HepG2 (cell line): ENCODE measurements around the gene VAV2. TPM values are rescaled to one million over a fixed set of nuclear protein-coding genes. Genes with fewer than 3 reads are reported as not detected.

Experiments used
- ARNT2 ChIP-seq: sonication (generic); formaldehyde crosslinking; IDR thresholded peaks from 2 replicates; pipeline ENCODE4 v1.8.0; 2022; ENCODE audit warnings: mild to moderate bottlenecking, low read depth, missing genetic modification reagents, moderate library complexity
- KDM5B ChIP-seq: sonication (generic); formaldehyde crosslinking; IDR thresholded peaks from 2 replicates; pipeline ENCODE4 v1.4.0; 2020; ENCODE audit warnings: missing genetic modification reagents, mild to moderate bottlenecking, borderline replicate concordance
- TOE1 ChIP-seq: sonication (generic); formaldehyde crosslinking; IDR thresholded peaks from 2 replicates; pipeline ENCODE4 v1.4.0; 2020; ENCODE audit warnings: mild to moderate bottlenecking, missing genetic modification reagents
- YY1 ChIP-seq: IDR thresholded peaks from 2 replicates; pipeline ENCODE4 v1.6.1; 2011; ENCODE audit warnings: low read length, low read depth, moderate library complexity, mild to moderate bottlenecking; ENCODE audit not compliant: insufficient read depth, insufficient replicate concordance
- ZBTB42 ChIP-seq: sonication (generic); formaldehyde crosslinking; IDR thresholded peaks from 2 replicates; pipeline ENCODE4 v1.5.0; 2020; ENCODE audit warnings: mild to moderate bottlenecking, missing genetic modification reagents
- ZIK1 ChIP-seq: sonication (generic); formaldehyde crosslinking; IDR thresholded peaks from 2 replicates; pipeline ENCODE4 v1.5.0; 2020; ENCODE audit warnings: mild to moderate bottlenecking, low read depth, missing genetic modification reagents, borderline replicate concordance
- ZNF263 ChIP-seq: sonication (generic); formaldehyde crosslinking; IDR thresholded peaks from 2 replicates; pipeline ENCODE4 v1.4.0; 2020; ENCODE audit warnings: missing genetic modification reagents
- ZNF33A ChIP-seq: sonication (generic); formaldehyde crosslinking; IDR thresholded peaks from 2 replicates; pipeline ENCODE4 v1.5.1; 2020; ENCODE audit warnings: missing genetic modification reagents, mild to moderate bottlenecking, moderate library complexity, borderline replicate concordance
- ZNF33B ChIP-seq: sonication (generic); formaldehyde crosslinking; IDR thresholded peaks from 2 replicates; pipeline ENCODE4 v1.5.1; 2020; ENCODE audit warnings: mild to moderate bottlenecking, missing genetic modification reagents
- ZNF350 ChIP-seq: sonication (generic); formaldehyde crosslinking; IDR thresholded peaks from 2 replicates; pipeline ENCODE4 v1.4.0; 2020; ENCODE audit warnings: mild to moderate bottlenecking, low read depth, missing genetic modification reagents, borderline replicate concordance
- ZNF547 ChIP-seq: sonication (generic); formaldehyde crosslinking; IDR thresholded peaks from 2 replicates; pipeline ENCODE4 v1.5.1; 2020; ENCODE audit warnings: mild to moderate bottlenecking, missing genetic modification reagents
- ZNF749 ChIP-seq: sonication (generic); formaldehyde crosslinking; IDR thresholded peaks from 2 replicates; pipeline ENCODE4 v1.8.0; 2022; ENCODE audit warnings: mild to moderate bottlenecking, missing genetic modification reagents, moderate library complexity, borderline replicate concordance
- ZNF841 ChIP-seq: sonication (generic); formaldehyde crosslinking; IDR thresholded peaks from 2 replicates; pipeline ENCODE4 v1.8.1; 2023; ENCODE audit warnings: missing genetic modification reagents, borderline replicate concordance
- polyA plus RNA-seq, 8 experiments: library from polyadenylated mRNA; depleted of rRNA in 3 of 8; stranded (reverse) in 7 of 8; unstranded in 1 of 8; fragments of >200 nt; fragmentation: Illumina TruSeq in 4 of 8; extraction: Trizol in 4 of 8; gene quantifications; 2 replicates each; pipeline versions ENCODE4 v1.2.1 to v1.2.3, GENCODE V29; 2011 to 2016; ENCODE audit warnings: low read depth in 4 of 8, missing spikeins in 1 of 8, mixed read lengths in 1 of 8; ENCODE audit not compliant: insufficient read depth in 1 of 8
- total RNA-seq, 5 experiments: library from RNA; depleted of rRNA; stranded (reverse); fragments of >200 nt; fragmentation: Illumina TruSeq; extraction: Trizol; gene quantifications; 2 replicates each; pipeline ENCODE4 v1.2.3, GENCODE V29; 2016; ENCODE audit warnings: low read depth in 1 of 5
- TF ChIP-seq, protein P1 (sequence below), 2 experiments: sonication (generic) in 1 of 2; formaldehyde crosslinking in 1 of 2; IDR thresholded peaks; 2 replicates each; pipeline versions ENCODE4 v1.6.1 to v1.9.0; 2014 to 2022; ENCODE audit warnings: antibody characterized with exemption in 1 of 2, borderline replicate concordance in 1 of 2, inconsistent platforms in 1 of 2, low read depth in 1 of 2, missing genetic modification reagents in 1 of 2
- TF ChIP-seq, protein P2 (sequence below): IDR thresholded peaks from 2 replicates; pipeline ENCODE4 v1.6.1; 2012; ENCODE audit warnings: inconsistent platforms
- TF ChIP-seq, protein P3 (sequence below): sonication (generic); formaldehyde crosslinking; IDR thresholded peaks from 2 replicates; pipeline ENCODE4 v1.5.1; 2020; ENCODE audit warnings: mild to moderate bottlenecking, missing genetic modification reagents, borderline replicate concordance
- TF ChIP-seq, protein P4 (sequence below): sonication (generic); formaldehyde crosslinking; IDR thresholded peaks from 2 replicates; pipeline ENCODE4 v1.4.0; 2020; ENCODE audit warnings: missing genetic modification reagents
- TF ChIP-seq, protein P5 (sequence below): sonication (generic); formaldehyde crosslinking; IDR thresholded peaks from 2 replicates; pipeline ENCODE4 v1.8.0; 2022; ENCODE audit warnings: mild to moderate bottlenecking, missing genetic modification reagents

VAV2 gene
- total and polyA plus RNA-seq, 2 of the 13 experiments (the other 11 are each of a cell fraction or from before 2014, with no cell fraction given): 22.5 to 22.9 TPM

DNA sequence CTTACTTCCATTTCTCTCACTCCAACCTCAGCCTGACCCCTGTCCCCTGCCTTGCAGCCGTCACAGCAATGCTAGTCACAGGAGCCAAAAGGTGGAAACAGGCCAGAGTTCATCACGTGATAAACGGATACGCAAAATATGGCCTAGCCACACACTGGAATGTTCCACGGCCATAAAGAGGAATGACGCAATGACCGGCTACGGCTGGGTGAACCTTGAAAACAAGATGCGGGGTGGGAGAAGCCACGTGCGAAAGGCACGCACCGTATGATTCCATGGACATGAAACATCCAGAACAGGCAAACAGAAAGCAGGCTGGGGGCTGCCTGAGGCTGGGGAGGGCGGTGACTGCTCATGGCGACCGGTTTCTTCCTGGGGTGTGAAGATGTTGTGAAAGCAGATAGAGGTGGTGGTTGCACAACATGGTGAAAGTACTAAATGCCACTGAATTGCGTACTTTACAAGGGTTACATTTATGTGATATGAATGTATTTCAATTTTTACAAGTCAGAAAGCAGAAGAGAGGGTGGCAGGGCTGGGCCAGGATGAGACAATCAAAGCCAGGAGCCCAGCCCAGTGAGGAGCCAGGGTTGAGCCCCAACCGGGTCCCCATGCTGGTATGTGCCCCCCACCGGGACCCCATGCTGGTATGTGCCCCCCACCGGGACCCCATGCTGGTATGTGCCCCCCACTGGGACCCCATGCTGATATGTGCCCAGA lies 136.2 kb downstream of the VAV2 start (continued):
- TF ChIP-seq, protein P1, sequence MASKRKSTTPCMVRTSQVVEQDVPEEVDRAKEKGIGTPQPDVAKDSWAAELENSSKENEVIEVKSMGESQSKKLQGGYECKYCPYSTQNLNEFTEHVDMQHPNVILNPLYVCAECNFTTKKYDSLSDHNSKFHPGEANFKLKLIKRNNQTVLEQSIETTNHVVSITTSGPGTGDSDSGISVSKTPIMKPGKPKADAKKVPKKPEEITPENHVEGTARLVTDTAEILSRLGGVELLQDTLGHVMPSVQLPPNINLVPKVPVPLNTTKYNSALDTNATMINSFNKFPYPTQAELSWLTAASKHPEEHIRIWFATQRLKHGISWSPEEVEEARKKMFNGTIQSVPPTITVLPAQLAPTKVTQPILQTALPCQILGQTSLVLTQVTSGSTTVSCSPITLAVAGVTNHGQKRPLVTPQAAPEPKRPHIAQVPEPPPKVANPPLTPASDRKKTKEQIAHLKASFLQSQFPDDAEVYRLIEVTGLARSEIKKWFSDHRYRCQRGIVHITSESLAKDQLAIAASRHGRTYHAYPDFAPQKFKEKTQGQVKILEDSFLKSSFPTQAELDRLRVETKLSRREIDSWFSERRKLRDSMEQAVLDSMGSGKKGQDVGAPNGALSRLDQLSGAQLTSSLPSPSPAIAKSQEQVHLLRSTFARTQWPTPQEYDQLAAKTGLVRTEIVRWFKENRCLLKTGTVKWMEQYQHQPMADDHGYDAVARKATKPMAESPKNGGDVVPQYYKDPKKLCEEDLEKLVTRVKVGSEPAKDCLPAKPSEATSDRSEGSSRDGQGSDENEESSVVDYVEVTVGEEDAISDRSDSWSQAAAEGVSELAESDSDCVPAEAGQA (IDR thresholded peaks at IDR 0.05; ENCODE audit: low read depth): no peak
- TF ChIP-seq, protein P1 (CRISPR knock-in tag; IDR thresholded peaks at IDR 0.05; ENCODE audit: borderline replicate concordance): no peak
- no peak for TF ChIP-seq ZNF547 (CRISPR knock-in tag)
- TF ChIP-seq, protein P2, sequence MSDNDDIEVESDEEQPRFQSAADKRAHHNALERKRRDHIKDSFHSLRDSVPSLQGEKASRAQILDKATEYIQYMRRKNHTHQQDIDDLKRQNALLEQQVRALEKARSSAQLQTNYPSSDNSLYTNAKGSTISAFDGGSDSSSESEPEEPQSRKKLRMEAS: peak; percentile 76
- no peak for TF ChIP-seq ZNF749 (CRISPR knock-in tag)
- TF ChIP-seq, protein P3, sequence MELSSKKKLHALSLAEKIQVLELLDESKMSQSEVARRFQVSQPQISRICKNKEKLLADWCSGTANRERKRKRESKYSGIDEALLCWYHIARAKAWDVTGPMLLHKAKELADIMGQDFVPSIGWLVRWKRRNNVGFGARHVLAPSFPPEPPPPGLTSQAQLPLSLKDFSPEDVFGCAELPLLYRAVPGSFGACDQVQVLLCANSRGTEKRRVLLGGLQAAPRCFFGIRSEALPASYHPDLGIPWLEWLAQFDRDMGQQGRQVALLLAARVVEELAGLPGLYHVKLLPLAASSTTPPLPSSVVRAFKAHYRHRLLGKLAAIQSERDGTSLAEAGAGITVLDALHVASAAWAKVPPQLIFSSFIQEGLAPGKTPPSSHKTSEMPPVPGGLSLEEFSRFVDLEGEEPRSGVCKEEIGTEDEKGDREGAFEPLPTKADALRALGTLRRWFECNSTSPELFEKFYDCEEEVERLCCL (CRISPR knock-in tag): no peak
- no peak for TF ChIP-seq ZIK1 (CRISPR knock-in tag)
- TF ChIP-seq ZNF350 (CRISPR knock-in tag): no peak
- TF ChIP-seq ARNT2 (CRISPR knock-in tag): no peak
- TF ChIP-seq, protein P4, sequence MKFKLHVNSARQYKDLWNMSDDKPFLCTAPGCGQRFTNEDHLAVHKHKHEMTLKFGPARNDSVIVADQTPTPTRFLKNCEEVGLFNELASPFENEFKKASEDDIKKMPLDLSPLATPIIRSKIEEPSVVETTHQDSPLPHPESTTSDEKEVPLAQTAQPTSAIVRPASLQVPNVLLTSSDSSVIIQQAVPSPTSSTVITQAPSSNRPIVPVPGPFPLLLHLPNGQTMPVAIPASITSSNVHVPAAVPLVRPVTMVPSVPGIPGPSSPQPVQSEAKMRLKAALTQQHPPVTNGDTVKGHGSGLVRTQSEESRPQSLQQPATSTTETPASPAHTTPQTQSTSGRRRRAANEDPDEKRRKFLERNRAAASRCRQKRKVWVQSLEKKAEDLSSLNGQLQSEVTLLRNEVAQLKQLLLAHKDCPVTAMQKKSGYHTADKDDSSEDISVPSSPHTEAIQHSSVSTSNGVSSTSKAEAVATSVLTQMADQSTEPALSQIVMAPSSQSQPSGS: no peak
- TF ChIP-seq YY1: no peak
- no peak for TF ChIP-seq ZNF841 (CRISPR knock-in tag)
- no peak for TF ChIP-seq ZNF33A (CRISPR knock-in tag)
- TF ChIP-seq ZNF33B (CRISPR knock-in tag): no peak
- peak; percentile 45; the same call in 1 of the 2 replicates for TF ChIP-seq KDM5B (CRISPR knock-in tag)
- no peak for TF ChIP-seq ZBTB42 (CRISPR knock-in tag)
- TF ChIP-seq, protein P5, sequence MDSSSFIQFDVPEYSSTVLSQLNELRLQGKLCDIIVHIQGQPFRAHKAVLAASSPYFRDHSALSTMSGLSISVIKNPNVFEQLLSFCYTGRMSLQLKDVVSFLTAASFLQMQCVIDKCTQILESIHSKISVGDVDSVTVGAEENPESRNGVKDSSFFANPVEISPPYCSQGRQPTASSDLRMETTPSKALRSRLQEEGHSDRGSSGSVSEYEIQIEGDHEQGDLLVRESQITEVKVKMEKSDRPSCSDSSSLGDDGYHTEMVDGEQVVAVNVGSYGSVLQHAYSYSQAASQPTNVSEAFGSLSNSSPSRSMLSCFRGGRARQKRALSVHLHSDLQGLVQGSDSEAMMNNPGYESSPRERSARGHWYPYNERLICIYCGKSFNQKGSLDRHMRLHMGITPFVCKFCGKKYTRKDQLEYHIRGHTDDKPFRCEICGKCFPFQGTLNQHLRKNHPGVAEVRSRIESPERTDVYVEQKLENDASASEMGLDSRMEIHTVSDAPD (CRISPR knock-in tag): 0 out of 2 replicates have a peak, but pooled peaks have one; percentile 38
- TF ChIP-seq TOE1 (CRISPR knock-in tag): no peak
- no peak for TF ChIP-seq ZNF263
